ENCODE measurements around the gene FCHO2. TPM values are rescaled to one million over a fixed set of nuclear protein-coding genes. Genes with fewer than 3 reads are reported as not detected.
"Not testable (repeated sequence)": the region's sequence is repeated elsewhere in the genome, so short reads cannot be mapped to it uniquely, and the experiment has no call there.

FCHO2 gene
- polyA plus RNA-seq, 1 donor, result 32.7 TPM

DNA sequence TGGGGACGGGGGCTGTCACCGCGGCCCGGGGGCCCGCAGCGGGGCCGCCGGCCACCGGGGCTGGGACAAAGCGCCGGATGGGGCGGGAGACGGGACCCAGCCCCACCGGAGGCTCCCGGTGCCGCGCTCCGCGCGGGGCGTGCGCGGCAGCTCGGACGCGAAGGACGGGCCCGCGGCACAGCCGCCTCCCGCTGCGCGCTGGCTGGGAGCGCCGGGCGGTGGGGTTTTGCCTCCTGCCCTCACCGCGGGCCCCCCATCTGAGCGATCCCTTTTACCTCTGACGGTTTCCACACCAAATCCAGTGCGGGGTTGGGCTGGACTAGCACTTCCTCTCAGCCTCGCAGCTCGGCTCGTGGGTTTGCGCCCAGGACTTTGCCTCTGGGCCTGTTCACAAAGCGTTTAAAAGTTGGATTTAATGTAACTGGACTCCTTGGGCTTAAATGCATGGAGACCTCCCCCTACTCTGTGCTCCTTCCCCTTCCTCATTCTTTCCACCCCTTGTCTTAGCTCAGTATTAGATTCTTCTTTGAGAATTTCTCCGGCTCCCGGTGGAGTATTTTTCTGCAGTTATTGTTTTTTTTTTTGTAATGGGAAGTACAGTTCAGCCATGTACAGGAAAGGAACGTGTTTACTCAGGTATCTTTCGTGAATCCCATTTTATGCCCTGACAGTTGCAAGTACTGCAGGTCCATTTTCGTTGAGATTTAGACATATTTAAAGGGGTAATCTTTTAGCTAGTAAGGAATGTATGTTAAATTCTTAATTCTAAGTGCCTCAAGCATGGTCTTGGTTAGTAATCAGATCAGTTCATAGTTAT, 691 bp downstream of the FCHO2 start:
- DNase-seq, result peak; percentile 73

GRCh38 chr5:72957337-72957736, 1.5 kb downstream of the FCHO2 start:
- DNase-seq, result no peak

GRCh38 chr5:72959257-72959656, 3.4 kb downstream of the FCHO2 start:
- DNase-seq, result no peak

DNA sequence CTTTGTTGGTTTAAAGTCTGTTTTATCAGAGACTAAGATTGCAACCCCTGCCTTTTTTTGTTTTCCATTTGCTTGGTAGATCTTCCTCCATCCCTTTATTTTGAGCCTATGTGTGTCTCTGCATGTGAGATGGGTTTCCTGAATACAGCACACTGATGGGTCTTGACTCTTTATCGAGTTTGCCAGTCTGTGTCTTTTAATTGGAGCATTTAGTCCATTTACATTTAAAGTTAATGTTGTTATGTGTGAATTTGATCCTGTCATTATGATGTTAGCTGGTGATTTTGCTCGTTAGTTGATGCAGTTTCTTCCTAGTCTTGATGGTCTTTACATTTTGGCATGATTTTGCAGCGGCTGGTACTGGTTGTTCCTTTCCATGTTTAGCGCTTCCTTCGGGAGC, 18.6 kb downstream of the FCHO2 start:
- DNase-seq, result not testable (repeated sequence)

DNA sequence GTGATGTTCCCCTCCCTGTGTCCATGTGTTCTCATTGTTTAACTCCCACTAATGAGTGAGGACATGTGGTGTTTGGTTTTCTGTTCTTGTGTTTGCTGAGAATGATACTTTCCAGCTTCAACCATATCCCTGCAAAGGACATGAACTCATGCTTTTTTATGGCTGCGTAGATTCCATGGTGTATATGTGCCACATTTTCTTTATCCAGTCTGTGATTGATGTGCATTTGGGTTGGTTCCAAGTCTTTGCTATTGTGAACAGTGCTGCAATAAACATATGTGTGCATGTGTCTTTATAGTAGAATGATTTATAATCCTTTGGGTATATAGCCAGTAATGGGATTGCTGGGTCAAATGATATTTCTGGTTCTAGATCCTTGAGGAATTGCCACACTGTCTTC, 21.0 kb downstream of the FCHO2 start:
- DNase-seq, result not testable (repeated sequence)

- no peak for DNase-seq
Observed at GRCh38 chr5:72985719-72986118, 29.9 kb downstream of the FCHO2 start.

DNA sequence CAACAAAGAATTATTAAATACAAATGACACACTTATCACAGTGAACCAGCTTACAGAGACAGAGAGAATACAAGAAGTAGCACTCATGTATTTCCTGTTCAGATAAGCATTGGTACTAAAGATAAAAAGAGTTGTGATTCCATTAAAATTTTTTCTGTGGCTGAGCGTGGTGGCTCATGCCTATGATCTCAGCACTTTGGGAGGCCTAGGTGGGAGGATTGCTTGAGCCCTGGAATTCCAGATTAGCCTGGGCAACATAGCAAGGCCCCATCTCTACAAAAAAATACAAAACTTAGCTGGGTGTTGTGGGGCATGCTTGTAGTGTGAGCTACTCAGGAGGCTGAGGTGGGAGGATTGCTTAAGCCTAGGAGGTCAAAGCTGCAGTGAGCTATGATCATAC, 32.9 kb downstream of the FCHO2 start:
- no peak for DNase-seq

GRCh38 chr5:72991394-72991793, 35.6 kb downstream of the FCHO2 start:
- no peak for DNase-seq

DNA sequence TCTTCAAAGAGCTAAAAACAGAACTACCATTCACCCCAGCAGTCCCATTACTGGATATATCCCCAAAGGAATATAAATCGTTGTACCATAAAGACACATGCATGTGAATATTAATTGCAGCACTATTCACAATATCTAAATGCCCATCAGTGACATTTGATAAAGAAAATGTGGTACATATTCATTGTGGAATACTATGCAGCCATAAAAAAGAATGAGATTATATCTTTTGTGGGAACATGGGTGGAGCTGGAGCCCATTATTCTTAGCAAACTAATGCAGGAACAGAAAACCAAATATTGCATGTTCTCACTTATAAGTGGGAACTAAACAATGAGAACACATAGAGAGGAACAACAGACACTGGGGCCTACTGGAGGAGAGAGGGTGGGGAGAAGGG, 38.7 kb downstream of the FCHO2 start:
- DNase-seq, result no peak

- no peak for DNase-seq
Observed at GRCh38 chr5:72996632-72997031, 40.8 kb downstream of the FCHO2 start.

DNA sequence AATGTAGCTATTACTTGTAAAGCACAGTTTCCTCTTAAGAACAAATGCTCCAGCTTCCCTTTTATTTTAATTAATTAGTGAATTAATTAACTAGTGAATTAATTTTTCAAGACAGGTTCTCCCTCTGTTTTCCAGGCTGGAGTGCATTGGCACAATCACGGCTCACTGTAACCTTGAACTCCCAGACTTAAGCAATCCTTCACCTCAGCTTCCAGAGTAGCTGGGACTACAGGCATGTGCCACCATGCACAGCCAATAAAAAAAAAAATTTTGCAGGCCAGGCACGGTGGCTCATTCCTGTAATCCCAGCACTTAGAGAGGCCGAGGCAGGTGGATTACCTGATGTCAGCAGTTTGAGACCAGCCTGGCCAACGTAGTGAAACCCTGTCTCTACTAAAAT, 44.1 kb downstream of the FCHO2 start:
- no peak for DNase-seq

DNA sequence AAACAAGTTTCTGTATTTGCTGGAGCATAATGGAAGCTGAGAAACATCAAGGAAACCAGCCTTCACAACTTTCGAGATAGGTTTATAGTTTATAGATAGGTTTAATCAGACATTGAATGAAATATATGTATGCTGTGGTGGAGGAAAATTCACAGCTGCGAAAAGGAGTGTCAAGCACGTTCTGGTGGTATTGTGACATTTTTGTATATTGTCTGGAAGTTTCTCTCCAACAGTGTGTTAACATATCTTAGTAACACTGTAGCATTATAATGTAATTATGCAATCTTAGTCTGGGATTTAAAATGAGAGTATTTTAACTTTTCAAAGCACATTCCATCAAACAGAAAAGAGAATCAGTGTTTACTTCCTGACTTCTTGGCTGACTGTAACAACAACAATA, 50.0 kb downstream of the FCHO2 start:
- no peak for DNase-seq

DNA sequence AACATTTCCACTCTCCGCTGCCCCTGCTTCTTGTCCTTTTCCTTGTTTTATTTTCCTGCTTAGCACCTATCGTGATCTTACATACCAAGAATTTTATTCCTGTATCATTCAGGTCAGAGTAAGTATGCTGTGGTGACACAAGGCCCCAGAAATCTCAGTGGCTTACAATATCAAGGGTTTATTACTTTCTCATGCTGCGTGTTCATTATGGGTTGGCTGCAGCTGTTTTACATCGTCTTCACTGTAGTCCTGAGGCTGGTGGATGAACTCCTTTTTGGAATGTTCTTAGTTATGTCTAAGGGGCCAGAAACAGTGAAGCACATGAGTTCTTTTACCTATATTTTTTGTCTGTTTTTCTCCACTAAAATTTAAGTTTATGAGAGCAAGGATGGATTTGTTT, 51.2 kb downstream of the FCHO2 start:
- DNase-seq, result no peak

- no peak for DNase-seq
Observed at GRCh38 chr5:73008831-73009230, 53.0 kb downstream of the FCHO2 start.

GRCh38 chr5:73011612-73012011, 55.8 kb downstream of the FCHO2 start:
- not testable (repeated sequence) for DNase-seq

GRCh38 chr5:73018892-73019291, 63.1 kb downstream of the FCHO2 start:
- DNase-seq, result no peak

DNA sequence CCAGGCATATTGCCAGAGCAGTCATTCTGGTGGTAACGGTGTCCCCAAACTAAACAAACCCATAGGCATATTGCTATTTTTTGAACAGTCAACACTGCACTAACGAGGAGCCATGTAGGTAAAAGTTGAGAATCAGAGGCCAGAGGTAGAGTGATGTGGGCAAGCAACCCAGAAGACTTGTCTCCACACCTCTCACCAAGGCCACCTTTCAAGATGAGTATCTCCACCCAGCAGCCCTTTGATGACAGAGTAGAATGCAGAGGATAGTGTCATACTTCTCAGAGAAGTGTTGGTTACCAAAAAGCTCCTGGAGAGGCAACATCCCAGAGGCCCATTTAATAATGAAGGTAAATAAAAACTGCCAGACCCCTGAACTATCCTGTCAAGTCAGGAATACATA, 63.9 kb downstream of the FCHO2 start:
- no peak for DNase-seq

DNA sequence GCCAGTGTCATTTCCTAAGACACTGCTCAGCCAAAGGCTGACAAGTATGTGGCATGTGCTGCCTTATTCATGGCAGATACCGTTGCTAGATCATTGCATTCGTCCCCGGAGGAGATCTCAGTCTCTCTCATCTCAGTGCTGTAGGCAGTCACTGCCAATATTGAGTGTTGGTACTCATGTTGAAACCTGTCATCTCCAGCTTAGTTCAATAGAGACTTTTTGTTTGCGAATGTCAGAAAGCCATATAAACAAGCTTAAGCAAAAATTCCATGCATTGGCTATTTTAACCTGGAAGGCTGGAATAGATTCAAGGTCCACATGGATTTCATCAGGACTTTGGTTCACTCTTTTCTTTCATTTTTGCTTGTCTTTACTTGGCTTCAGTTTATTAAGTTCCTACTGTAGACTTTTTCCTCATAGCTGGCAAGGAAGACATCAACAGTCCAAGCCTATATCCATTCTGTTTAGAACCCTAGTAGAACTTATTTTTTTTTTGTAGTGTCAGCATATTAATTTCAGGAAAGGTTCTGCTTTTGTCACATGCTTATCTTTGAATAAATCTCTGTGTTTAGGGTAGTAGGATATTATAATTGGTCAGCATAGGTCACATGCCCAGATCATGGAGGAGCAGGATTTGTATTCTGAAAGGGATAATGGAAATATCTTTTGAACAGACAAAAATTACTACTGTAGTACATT, 66.8 kb downstream of the FCHO2 start:
- DNase-seq, result no peak

DNA sequence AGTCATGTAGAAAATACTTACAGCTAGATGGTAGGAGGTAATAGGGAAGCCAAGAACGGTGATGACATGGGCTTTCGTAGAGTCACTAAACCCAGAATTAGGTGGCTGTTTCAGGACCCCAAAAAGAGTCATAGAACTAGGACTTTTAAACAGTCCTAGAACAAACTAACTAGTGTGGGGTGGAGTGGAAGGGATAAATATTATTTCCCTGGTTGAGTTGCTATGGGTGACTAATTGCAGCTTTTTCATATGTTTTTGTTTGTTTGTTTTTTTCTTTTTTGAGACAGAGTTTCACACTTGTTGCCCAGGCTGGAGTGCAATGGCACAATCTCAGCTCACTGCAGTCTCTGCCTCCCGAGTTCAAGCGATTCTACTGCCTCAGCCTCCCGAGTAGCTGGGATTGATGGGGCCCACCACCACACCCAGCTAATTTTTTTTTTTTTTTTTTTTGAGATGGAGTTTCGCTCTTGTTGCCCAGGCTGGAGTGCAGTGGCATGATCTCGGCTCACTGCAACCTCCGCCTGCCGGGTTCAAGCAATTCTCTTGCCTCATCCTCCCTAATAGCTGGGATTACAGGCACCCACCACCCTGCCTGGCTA, 69.2 kb downstream of the FCHO2 start:
- not testable (repeated sequence) for DNase-seq

DNA sequence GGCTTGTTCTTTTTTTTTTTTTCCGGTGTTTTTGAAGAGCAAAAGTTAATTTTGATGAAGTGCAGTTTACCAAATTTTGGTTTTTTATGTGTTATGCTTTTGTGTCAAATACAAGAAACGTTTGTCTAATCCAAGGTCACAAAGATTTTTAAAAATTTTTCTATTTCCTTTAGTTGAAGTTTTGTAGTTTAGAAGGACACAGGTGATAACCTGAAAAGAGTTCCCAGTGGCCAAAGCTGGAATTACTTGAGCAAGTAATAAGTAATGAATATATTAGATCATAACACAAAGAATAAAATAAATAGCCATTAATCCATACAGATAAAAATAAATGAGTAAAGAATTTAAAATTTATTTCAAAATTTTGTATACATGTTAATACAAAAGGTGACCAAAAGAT, 71.5 kb downstream of the FCHO2 start:
- DNase-seq, result no peak

- no peak for DNase-seq
Observed at GRCh38 chr5:73027816-73028215, 72.0 kb downstream of the FCHO2 start.

DNA sequence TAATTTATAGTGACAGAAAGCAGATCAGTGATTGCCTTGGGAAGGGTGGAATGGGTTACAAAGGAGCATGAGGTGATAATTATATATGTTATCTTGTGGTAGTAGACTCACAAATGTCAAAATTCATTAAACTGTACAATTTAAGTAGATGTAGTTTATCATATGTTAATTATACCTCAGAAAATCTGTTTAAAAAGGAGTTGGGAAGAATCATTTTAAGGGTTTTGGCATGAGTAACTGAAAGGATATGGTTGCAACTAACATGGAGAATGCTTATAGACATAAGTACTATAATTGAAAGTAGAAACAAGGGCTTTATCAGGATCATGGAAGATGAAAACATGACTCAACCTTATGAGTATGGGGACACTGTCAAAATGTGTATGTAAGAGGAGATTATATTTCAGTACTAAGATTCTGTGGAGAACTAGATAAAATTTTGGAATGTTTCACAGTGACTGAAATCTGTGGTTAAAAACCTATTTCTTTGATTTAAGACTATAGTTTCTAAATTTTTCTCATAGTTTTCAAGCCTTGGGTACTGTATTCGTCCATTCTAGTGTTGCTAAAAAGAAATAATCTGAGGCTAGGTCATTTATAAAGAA, 73.3 kb downstream of the FCHO2 start:
- DNase-seq, result no peak

GRCh38 chr5:73030531-73030930, 74.7 kb downstream of the FCHO2 start:
- no peak for DNase-seq

Measured in left kidney (tissue), 2 donors.